RCC 7860 (cell line): ENCODE data around the gene MECP2.

Experiments
- DNase-seq: peaks from one replicate; pipeline ENCODE4 v3.0.0-alpha.2; 2015; ENCODE audit warnings: low spot score
- FAIRE-seq: peaks from 2 replicates; lab custom pipeline; 2012; peaks lifted over from hg19 to GRCh38; lab: Jason Lieb, UNC

The MECP2 gene

DNA sequence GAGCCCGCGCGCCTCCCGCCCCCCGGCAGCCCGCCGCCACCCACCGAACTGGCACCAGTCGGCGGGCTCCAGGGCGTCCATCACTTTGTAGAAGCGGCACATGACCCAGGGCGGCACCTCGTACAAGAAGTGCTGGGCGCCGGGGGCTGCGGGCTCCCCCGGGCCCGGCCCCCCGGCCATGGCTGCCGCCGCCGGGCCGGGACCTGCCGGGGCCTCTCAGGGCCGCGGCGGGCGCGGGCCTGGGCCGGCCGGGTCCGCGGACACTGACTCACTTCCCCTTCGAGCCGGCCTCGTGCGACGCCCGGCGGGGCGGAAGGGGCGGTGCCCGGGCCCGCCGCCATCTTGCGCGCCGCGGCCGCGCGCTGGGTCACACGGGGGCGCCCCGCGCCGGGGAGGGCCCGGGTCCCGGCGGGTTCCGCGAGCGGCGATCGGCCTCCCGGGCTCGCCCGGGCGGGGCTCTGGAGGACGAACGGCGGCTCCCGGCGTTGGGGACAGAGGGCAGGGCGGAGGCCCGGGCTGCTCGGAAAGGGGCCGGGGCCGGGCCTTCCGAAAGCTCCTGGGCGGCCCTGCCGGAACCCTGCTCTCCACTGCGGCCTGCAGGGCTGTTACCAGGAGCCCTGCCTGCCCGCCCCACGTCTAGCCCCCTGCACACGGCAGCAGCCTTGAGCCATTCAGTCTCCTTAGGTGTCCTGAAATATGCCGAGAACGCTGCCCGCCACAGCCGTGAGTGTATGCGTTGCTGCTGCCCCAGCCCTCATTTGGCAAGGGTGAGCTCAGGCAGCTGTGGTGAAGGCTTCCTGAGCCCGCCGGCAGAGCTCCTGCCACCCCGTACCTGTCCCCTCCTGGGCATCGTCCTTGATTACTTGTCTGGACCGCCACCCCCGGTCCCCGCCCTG, 77.6 kb downstream of the MECP2 start, which contains the start of gene IRAK1:
IRAK1 (minus strand) TSS at position 270 of the 896 bp plus-strand sequence; CDS start at position 180, 90 bp downstream.
- FAIRE-seq = no peak
- DNase-seq = peak; percentile 27

DNA sequence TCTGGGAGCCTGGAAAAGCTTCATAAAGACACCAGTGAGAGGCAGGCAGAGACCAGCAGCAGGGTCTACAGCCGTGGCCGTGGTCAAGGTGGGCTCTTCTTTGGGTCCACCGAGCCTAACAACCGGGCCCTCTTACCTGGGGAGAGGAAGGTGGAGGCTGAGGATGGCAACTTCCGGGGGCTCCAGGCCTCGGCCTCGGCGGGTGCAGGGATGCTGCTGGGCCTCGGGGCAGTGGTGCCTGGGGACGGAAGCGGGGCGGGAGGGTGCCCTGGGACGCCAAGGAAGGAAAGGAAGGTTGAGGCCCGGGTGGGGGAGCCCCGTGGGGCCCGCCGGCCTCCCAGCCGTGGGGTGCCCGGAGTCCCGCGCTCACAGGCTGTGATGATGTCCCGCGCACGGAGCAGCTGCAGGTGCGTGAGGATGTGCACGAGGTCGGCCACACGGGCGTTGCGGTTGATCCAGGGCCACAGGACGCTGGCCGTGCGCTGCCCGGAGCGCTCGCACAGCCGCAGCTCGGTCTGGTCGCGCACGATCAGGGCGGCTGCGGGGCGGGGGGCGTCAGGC, 78.4 kb downstream of the MECP2 start:
- DNase-seq (no peak), FAIRE-seq (no peak)

DNA sequence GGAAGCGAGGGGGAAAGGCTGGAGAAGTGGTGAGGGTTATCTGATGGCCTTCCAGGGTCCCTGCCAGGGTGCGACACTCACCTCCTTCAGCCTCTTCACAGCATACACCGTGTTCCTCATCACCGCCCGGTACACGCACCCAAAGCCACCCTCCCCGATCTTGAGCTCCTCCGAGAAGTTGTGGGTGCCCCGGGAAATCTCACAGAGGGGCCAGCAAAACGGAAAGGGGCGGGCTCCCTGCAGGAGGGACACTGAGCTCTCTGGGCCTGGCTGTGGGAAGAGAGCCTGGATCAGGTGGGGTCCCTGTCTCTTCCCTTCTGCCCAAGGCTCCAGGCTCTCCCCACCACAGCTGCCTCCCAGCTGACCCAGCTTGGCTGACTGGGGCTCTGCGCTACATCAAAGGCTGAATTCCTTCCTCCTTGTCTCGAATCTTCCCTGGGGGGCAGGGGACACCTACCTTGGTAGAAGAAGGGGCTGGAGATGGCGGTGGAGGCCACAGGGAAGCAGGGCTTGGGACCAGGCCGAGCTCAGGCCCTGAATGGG, 78.9 kb downstream of the MECP2 start:
- FAIRE-seq (no peak), DNase-seq (no peak)

DNA sequence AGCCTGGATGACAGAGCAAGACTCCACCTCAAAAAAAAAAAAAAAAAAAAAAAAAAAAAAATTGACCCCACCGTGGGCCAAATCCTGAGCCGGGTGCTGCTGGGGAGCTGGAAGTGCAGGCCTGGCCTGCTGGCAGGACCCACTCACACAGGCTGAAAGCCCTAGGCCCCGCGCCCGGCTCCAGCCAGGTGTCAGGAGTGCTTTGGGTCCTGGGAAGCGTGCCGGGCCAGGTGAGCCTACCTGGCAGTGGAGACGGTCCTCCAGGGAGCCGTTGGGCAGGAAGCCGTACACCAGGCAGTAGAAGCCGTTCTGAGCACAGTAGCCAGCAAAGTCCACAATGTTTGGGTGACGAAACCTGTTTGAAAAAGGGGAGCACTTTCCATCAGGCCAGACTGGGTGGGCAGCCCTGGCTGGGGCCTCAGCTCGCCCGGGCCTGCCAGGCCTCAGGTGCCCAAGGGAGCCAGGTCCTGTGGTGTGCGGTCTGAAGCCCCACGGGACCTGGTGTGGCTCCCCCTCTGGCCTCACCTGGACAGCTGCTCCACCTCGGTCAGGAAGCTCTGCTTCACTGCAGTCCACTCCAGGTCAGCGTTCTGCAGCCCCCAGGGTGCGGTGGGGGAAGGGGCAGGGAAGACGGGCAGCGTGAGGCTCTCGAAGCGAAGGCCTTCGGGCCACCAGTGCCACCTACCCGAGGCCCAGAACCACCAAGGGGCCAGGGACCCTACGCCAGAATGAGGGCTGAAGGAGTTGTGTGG, 79.6 kb downstream of the MECP2 start:
- FAIRE-seq (no peak), DNase-seq (no peak)

DNA sequence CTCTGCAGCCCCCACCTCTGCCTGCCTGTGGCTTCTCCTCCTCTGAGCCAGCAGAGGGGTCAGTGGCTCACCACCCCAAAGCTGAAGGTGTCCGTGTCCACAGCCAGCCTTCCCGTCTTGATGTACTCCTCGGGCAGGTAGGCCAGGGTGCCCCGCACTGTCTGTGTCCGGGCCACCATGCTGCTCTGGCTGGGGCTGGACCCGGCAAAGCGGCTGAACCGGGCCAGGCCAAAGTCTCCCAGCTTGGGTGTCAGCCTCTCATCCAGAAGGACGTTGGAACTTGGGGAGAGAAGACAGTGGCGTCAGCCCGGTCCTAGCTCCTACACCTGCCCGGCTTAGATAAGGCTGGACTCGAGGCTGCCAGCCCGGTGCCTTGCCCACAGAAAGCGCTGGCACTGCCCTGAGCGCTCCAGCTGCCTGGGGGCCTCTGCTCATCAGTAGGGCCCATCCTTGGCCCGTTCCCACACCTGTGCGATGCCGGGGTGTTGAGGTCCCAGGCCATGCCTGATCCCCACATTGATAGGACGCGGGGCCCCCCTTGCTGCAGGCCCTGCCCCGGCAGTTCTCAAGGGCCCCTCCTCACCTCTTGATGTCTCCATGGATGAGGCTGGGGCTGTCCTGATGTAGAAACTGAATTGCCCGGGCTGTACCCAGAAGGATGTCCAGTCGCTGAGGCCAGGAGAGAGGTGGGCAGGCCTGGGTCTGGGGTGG, 81.0 kb downstream of the MECP2 start:
- DNase-seq (no peak), FAIRE-seq (no peak)

DNA sequence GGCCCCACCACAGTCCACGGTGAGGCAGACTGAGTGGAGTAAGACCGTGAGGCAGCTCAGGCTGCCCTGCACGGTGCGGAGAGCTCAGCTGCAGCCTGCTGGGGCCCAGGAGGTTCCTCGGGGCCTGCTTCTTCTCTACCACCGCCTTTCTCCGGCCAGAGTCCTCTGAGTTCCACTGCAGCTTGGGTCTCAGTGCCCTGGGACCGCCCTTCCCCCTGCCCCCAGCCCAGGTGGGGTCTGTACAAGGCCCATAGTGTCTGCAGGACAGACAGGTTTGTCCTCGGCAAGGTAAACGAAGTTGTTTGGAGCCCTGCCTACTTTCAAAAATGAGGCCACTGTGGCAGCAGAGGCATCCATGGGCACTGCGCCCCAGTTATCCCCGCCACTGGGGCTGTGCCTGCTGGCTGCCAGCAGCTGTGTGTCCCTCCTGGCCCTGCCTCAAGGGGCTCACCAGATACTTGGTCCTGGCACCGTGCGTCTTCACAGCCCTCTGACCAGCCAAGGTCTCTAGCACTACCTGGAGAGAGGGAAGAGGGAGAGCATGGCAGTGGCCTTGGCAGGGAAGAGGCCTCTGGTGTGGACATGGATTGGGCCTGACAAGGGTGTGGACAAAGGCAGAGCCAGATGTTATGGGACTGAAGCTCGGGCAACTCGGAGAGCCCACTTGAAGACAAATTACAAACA, 81.8 kb downstream of the MECP2 start:
- no peak for DNase-seq
- FAIRE-seq = no peak

DNA sequence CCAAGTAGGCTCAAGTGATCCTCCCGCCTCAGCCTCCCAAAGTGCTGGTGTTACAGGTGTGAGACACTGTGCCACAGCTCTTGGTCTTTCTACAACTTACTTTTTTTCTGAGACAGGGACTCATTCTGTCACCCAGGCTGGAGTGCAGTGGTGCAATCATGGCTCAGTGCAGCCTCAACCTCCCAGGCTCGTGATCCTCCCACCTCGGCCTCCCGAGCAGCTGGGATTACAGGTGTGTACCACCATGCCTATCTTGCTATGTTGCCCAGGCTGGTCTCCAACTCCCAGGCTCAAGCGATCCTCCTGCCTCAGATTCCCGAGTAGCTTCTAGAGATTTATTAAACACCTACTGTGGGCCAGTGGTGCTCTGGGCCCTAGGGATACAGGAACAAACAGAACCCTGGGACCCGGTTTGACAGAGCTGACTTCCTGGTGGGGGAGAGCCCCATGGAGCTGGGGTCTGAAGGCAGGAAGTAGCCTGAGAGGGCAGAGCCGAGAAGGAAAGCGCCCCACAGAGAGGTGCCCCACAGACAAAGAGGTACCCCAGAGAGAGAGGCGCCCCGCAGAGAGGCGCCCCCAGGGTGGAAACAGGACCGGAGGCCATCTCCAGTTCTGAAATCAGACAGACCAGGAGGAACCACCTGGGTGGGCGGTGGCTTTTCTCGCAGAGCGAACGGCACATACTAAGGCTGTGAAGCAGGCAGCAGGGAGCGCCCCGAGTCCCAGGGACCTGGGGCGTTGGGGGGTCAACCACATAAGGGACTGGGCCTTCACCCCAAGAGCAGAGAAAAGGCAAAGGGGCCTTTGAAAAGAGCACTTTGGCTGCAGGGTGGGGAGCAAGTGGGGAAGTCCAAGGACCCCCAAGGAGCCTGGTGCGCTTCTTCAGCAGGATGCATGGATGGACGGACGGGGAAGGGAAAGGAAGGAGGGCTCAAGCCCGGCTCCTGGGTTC, 82.8 kb downstream of the MECP2 start:
- FAIRE-seq (no peak), DNase-seq (no peak)

DNA sequence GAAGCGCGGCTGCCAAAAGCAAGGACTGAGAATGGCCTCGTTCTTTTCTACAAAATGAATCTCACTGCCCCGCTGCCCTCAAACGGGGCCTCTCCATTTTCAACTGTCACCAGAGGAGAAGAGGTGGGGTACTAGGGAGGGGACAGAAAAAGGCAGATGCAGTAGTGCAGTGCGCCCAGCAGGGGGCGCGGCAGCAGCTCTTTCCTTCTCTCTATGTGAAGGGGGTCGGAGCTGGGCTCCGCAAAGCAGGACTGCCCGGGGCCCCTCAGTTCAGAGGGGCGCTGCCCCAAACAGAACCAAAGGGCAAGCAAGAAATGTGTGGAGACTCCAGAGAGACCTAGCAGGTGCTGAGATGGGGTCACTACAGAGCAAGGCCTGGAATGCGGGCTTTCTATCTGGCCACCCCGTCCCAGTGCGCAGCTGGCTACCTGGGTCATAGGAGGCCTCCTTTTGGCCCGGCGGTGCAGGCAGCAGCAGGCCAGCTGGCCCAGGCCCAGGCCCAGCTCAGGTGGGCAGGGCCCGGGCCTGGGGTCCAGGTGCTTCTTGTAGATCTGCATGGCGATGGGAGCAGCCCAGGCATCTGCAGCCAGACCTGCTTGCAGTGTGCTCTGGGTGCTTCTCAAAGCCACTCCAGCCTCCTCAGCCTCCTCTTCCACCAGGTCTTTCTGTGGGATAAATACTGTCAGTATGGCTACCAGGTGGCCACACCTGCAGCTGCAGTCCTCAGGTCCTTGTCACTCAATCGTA, 83.7 kb downstream of the MECP2 start:
- DNase-seq (no peak), FAIRE-seq (no peak)

DNA sequence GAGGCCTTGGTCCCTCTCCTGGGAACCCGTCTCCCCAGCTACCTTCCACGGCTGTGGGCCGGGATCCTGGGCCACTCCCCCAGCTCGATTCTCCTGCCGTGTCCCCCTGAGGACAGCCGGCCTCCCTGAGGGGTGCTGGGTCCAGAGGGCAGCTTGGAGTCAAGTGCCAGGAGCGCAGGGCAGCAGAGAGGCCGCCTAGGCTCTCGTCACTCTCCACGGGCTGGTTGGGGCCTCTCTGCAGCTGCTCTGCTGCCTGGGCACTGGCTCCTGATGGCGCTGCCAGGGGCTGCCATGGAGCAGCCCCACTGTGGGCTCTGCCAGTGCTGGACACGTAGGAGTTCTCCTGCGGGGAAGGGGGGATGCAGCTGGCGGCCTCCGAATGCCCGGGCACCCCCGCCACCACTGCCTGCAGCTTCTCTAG, 84.5 kb downstream of the MECP2 start:
- FAIRE-seq (no peak), DNase-seq (no peak)

DNA sequence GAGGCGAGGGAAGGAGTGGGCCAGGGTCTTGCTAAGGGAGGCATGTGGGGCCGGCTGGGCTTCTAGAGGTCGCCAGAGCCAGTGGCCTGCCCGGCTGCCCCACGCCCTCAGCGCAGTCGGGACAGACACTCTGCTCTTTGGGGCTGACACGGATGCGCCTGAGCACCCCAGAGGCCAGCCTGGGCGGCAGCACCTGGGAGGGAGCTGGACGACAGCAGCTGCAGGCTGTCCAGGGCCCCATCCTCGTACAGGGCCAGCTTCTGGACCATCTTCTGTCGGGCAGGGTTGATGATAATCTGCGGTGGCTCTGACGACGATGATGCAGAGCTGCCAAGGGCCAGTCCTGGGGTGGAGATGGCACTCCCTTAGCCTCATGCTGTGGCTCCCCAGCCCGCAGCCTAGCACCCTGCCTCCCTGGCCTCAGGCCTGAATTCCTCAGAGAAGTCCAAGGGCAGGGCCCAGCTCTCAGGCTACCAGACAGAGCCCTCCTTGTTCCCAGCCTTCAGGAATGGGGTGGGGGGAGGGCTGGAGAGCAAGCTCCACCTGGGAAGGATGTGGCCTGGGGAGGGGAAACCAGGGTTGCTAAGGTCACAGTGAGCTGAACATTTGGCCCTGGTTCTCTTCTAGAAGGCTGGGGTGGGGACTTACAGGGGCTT, 85.1 kb downstream of the MECP2 start:
- DNase-seq = no peak

DNA sequence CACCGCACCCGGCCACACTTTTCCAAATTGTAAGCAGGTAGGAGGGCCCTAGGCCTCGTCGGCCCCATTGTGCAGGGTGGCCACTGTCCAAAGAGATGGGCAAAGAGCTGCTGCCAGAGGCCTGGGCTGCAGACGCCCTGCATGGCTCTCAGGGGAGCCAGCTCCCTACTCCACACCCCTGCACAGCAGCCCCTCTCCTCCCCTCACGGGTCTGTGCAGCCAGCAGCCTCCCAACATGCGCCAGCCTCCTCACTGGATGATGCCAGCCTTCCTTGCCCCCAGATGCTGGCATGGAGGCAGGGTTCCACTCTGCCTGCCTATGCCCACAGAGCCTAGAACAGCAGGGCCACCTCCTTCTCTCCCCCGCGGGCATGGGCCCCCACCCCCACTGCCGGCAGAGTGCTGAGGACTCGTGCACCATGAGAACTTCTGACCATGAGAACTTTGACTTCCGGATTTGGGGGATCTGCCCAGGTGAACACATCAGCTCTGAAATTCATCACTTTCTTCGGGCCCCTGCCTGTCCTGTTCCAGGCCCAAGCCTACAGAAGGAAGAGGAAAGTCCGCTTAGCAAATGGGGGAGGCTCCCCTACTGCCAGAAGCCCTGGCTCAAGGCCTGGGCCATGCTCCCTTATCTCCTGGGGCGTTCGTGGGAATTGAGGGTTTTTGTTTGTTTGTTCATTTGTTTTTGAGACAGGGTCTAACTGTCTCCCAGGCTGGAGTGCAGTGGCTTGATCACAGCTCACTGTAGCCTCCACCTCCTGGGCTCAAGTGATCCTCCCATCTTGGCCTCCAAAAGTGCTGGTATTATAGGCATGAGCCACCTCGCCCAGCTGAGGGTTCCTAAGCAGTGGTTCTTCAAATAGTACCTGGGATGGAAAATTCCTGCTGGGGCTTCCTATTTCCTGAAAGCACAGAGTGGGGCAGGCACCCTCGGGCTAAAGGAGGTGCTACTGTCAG, 85.9 kb downstream of the MECP2 start:
- DNase-seq (no peak), FAIRE-seq (no peak)

More for the DNA sequence above, 85.1 kb downstream of the MECP2 start:
- no peak for FAIRE-seq

DNA sequence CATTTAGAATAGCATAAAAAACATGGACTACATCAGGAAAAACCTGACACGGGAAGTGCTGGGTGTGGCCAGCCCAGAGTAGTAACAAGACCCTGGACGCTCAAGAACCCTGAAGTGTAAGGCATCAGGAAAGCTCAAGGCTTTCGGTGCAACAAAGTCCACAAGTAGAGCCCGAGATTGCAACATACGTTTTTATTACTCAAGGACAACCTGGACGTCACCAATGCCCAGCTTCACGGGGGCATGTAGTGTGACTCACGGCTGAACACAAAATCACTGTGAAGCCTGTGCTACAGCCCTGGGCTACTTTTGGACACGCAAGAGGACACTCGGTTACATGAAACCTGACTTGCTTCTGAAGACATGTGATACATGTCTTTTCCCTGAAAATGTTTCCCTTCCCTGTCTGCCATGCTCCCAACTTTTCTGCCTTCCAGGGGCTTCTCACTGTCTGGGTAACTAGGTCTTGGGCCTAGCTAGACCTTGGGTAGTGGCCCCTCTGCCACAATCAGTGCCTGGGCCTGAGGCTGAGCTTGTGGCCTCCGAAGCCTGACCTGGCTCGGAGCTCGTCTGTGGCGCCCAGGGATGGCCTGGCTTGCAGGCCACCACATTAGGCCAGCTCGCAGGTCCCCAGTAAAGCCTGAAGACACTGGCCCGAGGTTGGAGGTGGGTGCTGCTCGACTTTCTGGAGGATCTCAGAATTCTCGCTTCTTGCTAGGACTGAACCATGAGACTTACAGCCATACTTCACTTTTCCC, 87.0 kb downstream of the MECP2 start:
- no peak for FAIRE-seq
- DNase-seq = no peak

DNA sequence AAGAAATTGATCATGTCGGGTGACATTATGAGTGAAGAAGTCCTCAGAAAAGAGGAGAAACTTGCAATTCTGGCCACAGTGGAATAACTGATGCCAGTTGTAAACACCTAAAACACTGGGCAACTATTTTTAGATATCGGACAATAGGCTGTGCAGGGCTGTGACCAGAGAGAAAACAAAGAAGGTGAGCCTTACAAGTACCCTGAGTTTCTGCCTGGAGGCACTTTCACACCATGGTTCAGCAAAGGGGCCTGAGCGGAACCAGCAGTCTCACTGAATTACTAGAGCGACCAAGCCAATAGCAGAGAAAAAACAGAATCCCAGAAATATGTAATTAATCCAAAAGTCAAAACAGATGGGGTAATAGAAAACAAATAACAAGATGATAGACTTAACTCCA, 89.0 kb downstream of the MECP2 start:
- no peak for FAIRE-seq
- DNase-seq = no peak

DNA sequence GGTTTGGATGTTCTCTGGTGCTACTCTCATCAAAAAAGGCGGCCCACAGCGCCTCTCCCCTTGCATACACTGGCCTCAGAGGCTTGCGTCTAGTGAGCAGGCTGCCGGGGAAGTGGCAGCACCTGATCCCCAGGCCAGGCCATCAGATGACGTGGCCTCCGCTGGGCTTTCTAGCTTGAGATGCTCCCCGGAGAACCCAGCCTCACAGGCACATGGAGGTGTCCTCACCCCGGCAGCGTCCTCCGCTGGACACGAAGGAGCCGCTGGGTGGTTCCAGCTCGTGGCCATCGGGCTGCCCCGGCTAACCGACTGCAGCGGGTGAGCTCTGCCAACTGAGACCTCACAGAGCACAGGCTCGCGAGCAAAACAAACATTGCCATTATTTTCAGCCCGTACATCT, 90.6 kb downstream of the MECP2 start:
- no peak for DNase-seq
- FAIRE-seq = no peak

DNA sequence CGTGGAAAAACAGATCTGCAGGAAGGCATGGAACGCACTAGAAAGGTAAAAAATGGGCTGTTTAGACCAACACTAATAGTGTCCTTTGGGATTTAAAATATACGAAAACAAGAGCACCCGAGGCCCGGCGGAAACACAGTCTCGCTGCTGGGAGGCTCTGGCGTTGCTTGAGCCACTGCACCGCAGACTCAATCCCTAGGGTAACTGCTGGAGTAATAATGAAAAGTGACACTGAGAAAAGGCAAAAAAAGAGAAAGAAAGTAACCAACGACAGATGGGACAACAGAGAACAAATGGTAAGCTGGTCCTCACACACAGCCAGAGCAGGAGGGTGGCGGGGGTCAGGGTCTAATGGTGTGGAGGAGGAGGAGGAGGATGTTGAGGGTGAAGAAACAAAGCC, 93.2 kb downstream of the MECP2 start:
- FAIRE-seq (no peak), DNase-seq (no peak)

DNA sequence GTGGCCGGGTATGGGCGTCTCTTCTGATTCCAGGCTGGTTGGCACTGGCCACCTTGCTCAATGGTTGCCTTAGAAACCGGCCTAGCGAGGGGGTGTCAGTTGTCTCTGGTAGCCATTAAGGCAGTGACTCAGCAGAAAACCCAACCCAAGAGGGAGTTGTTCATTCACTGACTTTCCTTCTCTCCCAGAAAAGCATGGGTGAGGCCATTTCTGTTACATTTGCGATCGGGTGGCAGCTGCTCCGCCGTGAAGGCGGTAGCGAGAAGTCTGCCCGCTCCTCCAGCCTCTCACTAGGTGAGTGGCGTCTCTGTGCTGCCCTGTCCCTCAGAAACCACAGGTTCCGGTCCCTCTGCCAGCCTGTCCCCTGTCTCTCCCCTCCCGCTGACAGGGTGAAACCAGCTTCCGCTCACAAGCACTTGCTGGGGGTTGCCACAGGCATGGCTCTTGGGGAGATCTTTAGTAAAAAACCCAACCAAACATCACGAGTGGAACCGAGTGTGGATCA, 95.2 kb downstream of the MECP2 start:
- FAIRE-seq = no peak
- DNase-seq = peak; percentile 38
